Measurements from ENCODE around the gene SECISBP2L.

Gene SECISBP2L

DNA sequence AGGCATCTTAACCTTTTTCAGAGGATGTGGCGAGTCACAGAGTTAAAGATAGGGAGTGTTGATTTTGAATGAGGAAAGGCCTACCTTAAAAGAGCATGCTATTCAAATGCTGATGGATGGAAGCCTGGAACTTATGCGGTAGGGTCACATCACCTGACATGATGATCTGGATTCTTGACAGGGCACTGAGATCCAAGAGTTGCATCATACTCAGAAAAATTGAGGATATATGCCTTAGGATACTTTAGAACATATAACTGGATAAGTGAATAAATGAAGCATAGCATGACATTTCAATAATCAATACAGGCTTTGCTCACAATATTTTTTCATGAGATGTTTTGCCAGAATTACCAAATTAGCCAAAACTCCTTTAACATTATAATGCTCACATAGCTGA lies 20.1 kb upstream of the SECISBP2L start:
- no peak for DNase-seq
- Histone ChIP-seq H3K27me3 (replicated peaks) (no peaks in the 10 kb centered on the region), H3K36me3 (replicated peaks) (no peaks in the 10 kb centered on the region), H3K27ac (no peak overlapping the region), H3K4me3 (ENCODE audit: low read depth, low read length) (no peak overlapping the region)
- TF ChIP-seq, protein P1, sequence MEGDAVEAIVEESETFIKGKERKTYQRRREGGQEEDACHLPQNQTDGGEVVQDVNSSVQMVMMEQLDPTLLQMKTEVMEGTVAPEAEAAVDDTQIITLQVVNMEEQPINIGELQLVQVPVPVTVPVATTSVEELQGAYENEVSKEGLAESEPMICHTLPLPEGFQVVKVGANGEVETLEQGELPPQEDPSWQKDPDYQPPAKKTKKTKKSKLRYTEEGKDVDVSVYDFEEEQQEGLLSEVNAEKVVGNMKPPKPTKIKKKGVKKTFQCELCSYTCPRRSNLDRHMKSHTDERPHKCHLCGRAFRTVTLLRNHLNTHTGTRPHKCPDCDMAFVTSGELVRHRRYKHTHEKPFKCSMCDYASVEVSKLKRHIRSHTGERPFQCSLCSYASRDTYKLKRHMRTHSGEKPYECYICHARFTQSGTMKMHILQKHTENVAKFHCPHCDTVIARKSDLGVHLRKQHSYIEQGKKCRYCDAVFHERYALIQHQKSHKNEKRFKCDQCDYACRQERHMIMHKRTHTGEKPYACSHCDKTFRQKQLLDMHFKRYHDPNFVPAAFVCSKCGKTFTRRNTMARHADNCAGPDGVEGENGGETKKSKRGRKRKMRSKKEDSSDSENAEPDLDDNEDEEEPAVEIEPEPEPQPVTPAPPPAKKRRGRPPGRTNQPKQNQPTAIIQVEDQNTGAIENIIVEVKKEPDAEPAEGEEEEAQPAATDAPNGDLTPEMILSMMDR (IDR thresholded peaks at IDR 0.05; ENCODE audit: low read depth, low read length, missing control alignments), result no peak
- in situ Hi-C loops (cut with HindIII; ENCODE audit: low pct_ligation_motif_present, low sequenced_read_pairs), result no loop called here

DNA sequence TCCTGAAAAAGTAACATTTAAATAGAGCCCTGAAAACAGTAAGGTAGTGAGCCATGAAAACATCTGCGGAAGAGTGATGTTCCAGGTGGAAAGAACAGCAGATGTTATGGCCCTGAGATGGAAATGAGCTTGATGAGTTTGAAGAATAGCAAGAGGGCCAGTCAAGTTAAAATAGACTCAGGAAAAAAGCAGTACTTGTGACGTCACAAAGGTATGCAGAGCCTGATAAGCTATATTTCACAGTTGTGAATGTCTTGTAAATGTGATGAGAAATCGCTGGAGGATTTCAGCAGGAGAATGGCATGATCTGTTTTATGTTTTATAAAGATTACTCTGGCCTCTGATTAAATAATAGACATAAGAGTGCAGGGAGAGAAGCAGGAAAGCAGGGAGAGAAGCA lies 18.6 kb upstream of the SECISBP2L start:
- TF ChIP-seq, protein P1 (IDR thresholded peaks at IDR 0.05; ENCODE audit: low read depth, low read length, missing control alignments), result no peak
- in situ Hi-C loops (cut with HindIII; ENCODE audit: low pct_ligation_motif_present, low sequenced_read_pairs), result no loop called here
- H3K27me3 ChIP-seq (replicated peaks), result no peaks in the 10 kb centered on the region

DNA sequence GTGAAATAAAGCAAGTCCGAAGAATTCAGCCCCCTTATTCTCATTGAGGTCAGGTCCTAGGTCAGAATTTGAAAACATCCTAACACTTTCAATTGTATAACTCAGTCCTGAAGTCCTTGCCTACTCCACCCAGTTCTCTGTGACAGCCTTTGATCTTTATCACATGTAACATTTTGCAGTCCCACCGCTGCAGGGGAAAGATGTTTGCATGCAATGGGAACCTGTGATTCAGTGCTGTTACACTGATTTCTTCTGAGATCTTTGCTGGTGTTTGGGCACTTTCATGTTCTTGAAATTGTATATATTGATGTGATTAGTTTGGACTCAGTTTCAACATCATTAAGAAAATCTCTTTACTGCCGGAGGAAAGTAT lies 18.0 kb upstream of the SECISBP2L start:
- Histone ChIP-seq H3K36me3 (replicated peaks) (no peaks in the 10 kb centered on the region), H3K4me3 (ENCODE audit: low read depth, low read length) (no peak overlapping the region), H3K27me3 (replicated peaks) (no peaks in the 10 kb centered on the region), H3K27ac (no peak overlapping the region)
- no peak for DNase-seq
- in situ Hi-C loops (cut with HindIII; ENCODE audit: low pct_ligation_motif_present, low sequenced_read_pairs), result no loop called here
- TF ChIP-seq, protein P1 (IDR thresholded peaks at IDR 0.05; ENCODE audit: low read depth, low read length, missing control alignments), result no peak

More for the DNA sequence above, 18.6 kb upstream of the SECISBP2L start:
- no peak overlapping the region for H3K4me3 ChIP-seq (ENCODE audit: low read depth, low read length)
- DNase-seq, result no peak
- H3K36me3 ChIP-seq (replicated peaks), result no peaks in the 10 kb centered on the region
- no peak overlapping the region for H3K27ac ChIP-seq

DNA sequence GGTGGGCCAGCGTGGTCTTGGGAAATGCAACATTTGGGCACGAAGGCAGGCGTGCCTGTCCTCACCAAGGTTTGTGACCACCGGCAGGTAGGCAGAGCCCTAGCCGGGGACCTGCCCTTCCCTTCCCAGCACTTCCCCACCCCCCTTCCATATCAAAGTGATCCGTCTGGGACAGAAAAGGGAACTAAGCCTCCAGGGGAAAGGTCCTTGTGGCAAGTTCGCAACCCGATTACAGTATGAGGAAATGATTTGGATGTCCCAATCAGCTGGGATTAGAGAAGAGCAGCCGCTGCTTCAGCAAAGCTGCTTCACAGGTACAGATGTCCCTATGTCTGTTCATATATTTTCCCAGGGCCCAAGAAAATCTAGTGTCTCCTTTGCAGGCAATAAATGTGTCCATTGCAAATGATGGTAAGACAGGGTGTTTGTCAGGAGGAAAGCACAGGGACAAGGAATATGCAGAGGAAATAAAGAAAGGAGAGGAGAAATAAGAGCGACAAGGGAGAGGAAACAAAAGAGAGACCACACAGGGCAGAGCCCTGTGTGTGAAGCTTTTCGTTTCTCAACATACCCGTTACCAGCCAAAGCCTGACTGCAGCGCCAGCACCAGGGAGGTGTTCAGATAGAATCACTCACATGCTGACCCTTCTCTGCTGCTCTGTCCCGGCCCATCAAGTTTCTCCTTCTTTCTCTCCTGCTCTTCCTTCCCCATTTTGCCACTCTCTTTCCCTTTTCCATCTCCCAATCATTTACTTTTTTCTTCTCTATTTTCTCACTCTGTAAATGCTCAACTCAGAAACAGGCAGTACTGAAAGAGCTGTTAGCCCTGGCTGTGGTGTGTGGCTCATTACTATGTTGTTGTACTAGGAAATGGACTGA lies 17.4 kb upstream of the SECISBP2L start:
- H3K36me3 ChIP-seq (replicated peaks), result no peaks in the 10 kb centered on the region
- no peak overlapping the region for H3K27ac ChIP-seq
- in situ Hi-C loops (cut with HindIII; ENCODE audit: low pct_ligation_motif_present, low sequenced_read_pairs), result no loop called here
- DNase-seq, result no peak
- H3K4me3 ChIP-seq (ENCODE audit: low read depth, low read length), result no peak overlapping the region
- TF ChIP-seq, protein P1 (IDR thresholded peaks at IDR 0.05; ENCODE audit: low read depth, low read length, missing control alignments), result no peak
- no peaks in the 10 kb centered on the region for H3K27me3 ChIP-seq (replicated peaks)

DNA sequence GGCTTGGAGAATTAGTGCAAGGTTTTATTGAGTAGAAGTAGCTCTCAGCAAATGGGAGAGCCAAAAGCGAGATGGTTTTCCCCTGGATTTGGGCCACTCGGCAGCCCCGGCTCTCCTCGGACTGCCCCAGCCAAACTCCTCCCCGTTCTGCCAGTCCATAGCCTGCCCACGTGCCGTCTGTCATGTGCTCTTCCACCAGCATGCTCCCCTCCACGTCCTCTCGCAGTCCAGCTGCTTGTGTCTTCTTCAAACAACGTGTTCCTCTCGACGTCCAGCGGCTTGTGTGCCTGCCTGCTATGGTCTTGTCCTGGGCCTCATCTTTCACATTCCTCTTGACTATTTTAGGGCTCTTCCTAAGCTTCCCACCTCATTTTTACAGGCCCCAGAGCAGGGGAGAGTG lies 16.7 kb upstream of the SECISBP2L start:
- TF ChIP-seq, protein P1 (IDR thresholded peaks at IDR 0.05; ENCODE audit: low read depth, low read length, missing control alignments), result no peak
- Histone ChIP-seq H3K27me3 (replicated peaks) (no peaks in the 10 kb centered on the region), H3K4me3 (ENCODE audit: low read depth, low read length) (no peak overlapping the region), H3K27ac (no peak overlapping the region), H3K36me3 (replicated peaks) (no peaks in the 10 kb centered on the region)
- no peak for DNase-seq
- in situ Hi-C loops (cut with HindIII; ENCODE audit: low pct_ligation_motif_present, low sequenced_read_pairs), result no loop called here
